NB4 (cell line): Measurements from ENCODE around the gene BRSK1.

ENCODE experiments used
- DNase-seq: peaks from one replicate; pipeline ENCODE4 v3.0.0; 2010; ENCODE audit warnings: low read depth
- H3K4me3 ChIP-seq: one replicate; pipeline ENCODE4 v1.5.1; 2011; ENCODE audit warnings: mild to moderate bottlenecking, low read depth, low read length, moderate library complexity
- CTCF ChIP-seq: IDR thresholded peaks from one replicate; pipeline ENCODE4 v1.5.1; 2012; ENCODE audit warnings: low read depth, low read length
- MAX ChIP-seq: IDR thresholded peaks from 2 replicates; pipeline ENCODE4 v1.6.1; 2011; ENCODE audit warnings: low read depth, low read length
- MYC ChIP-seq: IDR thresholded peaks from 2 replicates; pipeline ENCODE4 v1.6.1; 2011; ENCODE audit warnings: low read depth, low read length
- POLR2A ChIP-seq: IDR thresholded peaks from 2 replicates; pipeline ENCODE4 v1.6.1; 2011; ENCODE audit warnings: mild to moderate bottlenecking; ENCODE audit not compliant: insufficient read length; ENCODE audit errors: extremely low read depth

Gene BRSK1

GRCh38 chr19:55247621-55248099 lies 36.1 kb upstream of the BRSK1 start:
- TF ChIP-seq POLR2A = no peak
- TF ChIP-seq CTCF = no peak
- TF ChIP-seq MAX = no peak
- no peak for TF ChIP-seq MYC
- H3K4me3 ChIP-seq = no peak overlapping the region
- DNase-seq = peak; percentile 58

GRCh38 chr19:55248166-55248675 lies 35.6 kb upstream of the BRSK1 start:
- no peak for DNase-seq
- TF ChIP-seq MAX (no peak), POLR2A (no peak), MYC (no peak), CTCF (no peak)

GRCh38 chr19:55248704-55249103 lies 35.1 kb upstream of the BRSK1 start:
- no peak for DNase-seq
- TF ChIP-seq POLR2A = no peak
- TF ChIP-seq MYC = no peak
- TF ChIP-seq CTCF = no peak
- no peak for TF ChIP-seq MAX
- H3K4me3 ChIP-seq = no peak overlapping the region

More at GRCh38 chr19:55248166-55248675, 35.6 kb upstream of the BRSK1 start:
- H3K4me3 ChIP-seq = no peak overlapping the region

GRCh38 chr19:55249841-55250240 lies 34.0 kb upstream of the BRSK1 start:
- no peak overlapping the region for H3K4me3 ChIP-seq
- TF ChIP-seq CTCF (no peak), MAX (no peak), POLR2A (no peak), MYC (no peak)
- no peak for DNase-seq

- TF ChIP-seq MYC (no peak), POLR2A (no peak), MAX (no peak), CTCF (no peak)
- no peak overlapping the region for H3K4me3 ChIP-seq
- DNase-seq = no peak
Measured at GRCh38 chr19:55250262-55251036, 33.3 kb upstream of the BRSK1 start.
